Measurements from ENCODE around the gene TNFRSF18. TPM values are rescaled to one million over a fixed set of nuclear protein-coding genes. Genes with fewer than 3 reads are reported as not detected.
"Not testable (repeated sequence)": the region's sequence is repeated elsewhere in the genome, so short reads cannot be mapped to it uniquely, and the experiment has no call there.

The TNFRSF18 gene
- polyA plus RNA-seq, 6 donors from 2014 or later = 2.4 to 13.0 (median 7.9) TPM

GRCh38 chr1:1199961-1200875 lies 6.2 kb downstream of the TNFRSF18 start:
- Mint-ChIP-seq H3K27ac (peak overlapping the region; percentile 76 to 97 (median 87)), H3K4me1 (peaks cover 0 to 5% (median 3%) of the 10 kb centered on the region in 3 donors), H3K36me3 (peaks cover 1 to 3% of the 10 kb centered on the region in 2 donors), H3K4me3 (peak overlapping the region in 7 of 8 donors; percentile 44 to 79 (median 69)), H3K9me3 (peaks cover 0 to 6% (median under 1%) of the 10 kb centered on the region in 7 donors), H3K27me3 (no peaks in the 10 kb centered on the region)
- DNase-seq (no peak), ATAC-seq (ENCODE audit: low read depth in 2 of 2) (no peak)

- H3K4me3 Mint-ChIP-seq = peak overlapping the region; percentile 34 to 79 (median 62)
- H3K27me3 Mint-ChIP-seq = no peaks in the 10 kb centered on the region
- peak overlapping the region; percentile 54 to 92 (median 85) for H3K27ac Mint-ChIP-seq
- no peak for DNase-seq
- H3K36me3 Mint-ChIP-seq = peaks cover 7 to 8% of the 10 kb centered on the region in 2 donors
- H3K4me1 Mint-ChIP-seq = peaks cover 0 to 5% (median 3%) of the 10 kb centered on the region in 3 donors
- peaks cover 0 to 14% (median 7%) of the 10 kb centered on the region in 7 donors for H3K9me3 Mint-ChIP-seq
- ATAC-seq (ENCODE audit: low read depth in 2 of 2) = no peak
Measured at GRCh38 chr1:1199141-1199960, 7.0 kb downstream of the TNFRSF18 start.

GRCh38 chr1:1198423-1199140 lies 7.8 kb downstream of the TNFRSF18 start:
- Mint-ChIP-seq H3K27ac (peak overlapping the region in 4 of 6 donors; percentile 49 to 84 (median 76)), H3K27me3 (no peaks in the 10 kb centered on the region), H3K4me3 (no peak overlapping the region), H3K4me1 (peaks cover 0 to 5% (median 3%) of the 10 kb centered on the region in 3 donors), H3K9me3 (peaks cover 0 to 18% (median 9%) of the 10 kb centered on the region in 7 donors), H3K36me3 (peaks cover 7 to 8% of the 10 kb centered on the region in 2 donors)
- DNase-seq (no peak), ATAC-seq (ENCODE audit: low read depth in 2 of 2) (no peak)

- DNase-seq (no peak), ATAC-seq (ENCODE audit: low read depth in 2 of 2) (no peak)
- H3K27me3 Mint-ChIP-seq = no peaks in the 10 kb centered on the region
- no peak overlapping the region for H3K4me3 Mint-ChIP-seq
- peaks cover 0 to 5% (median 3%) of the 10 kb centered on the region in 3 donors for H3K4me1 Mint-ChIP-seq
- peaks cover 7 to 8% of the 10 kb centered on the region in 2 donors for H3K36me3 Mint-ChIP-seq
- H3K9me3 Mint-ChIP-seq = peaks cover 0 to 18% (median 9%) of the 10 kb centered on the region in 7 donors
- H3K27ac Mint-ChIP-seq = peak overlapping the region in 4 of 6 donors; percentile 48 to 84 (median 60)
Measured at GRCh38 chr1:1197551-1198422, 8.6 kb downstream of the TNFRSF18 start.

GRCh38 chr1:1197188-1197500 lies 9.2 kb downstream of the TNFRSF18 start:
- Mint-ChIP-seq H3K9me3 (peaks cover 1 to 19% (median 10%) of the 10 kb centered on the region in 7 donors), H3K27me3 (peaks cover 0 to 1% (median 0%) of the 10 kb centered on the region in 3 donors), H3K36me3 (peaks cover 8 to 11% of the 10 kb centered on the region in 2 donors), H3K4me1 (peaks cover 0 to 5% (median 3%) of the 10 kb centered on the region in 3 donors), H3K4me3 (no peak overlapping the region), H3K27ac (peak overlapping the region in 2 of 6 donors; percentile 27 to 66)
- no peak for ATAC-seq (ENCODE audit: low read depth in 2 of 2)
- DNase-seq = no peak

GRCh38 chr1:1196431-1197187 lies 9.8 kb downstream of the TNFRSF18 start:
- ATAC-seq (ENCODE audit: low read depth in 2 of 2) (no peak), DNase-seq (no peak)
- peaks cover 6 to 25% (median 15%) of the 10 kb centered on the region in 7 donors for H3K9me3 Mint-ChIP-seq
- peaks cover 0 to 7% (median 5%) of the 10 kb centered on the region in 3 donors for H3K27me3 Mint-ChIP-seq
- peaks cover 0 to 5% (median 3%) of the 10 kb centered on the region in 3 donors for H3K4me1 Mint-ChIP-seq
- H3K4me3 Mint-ChIP-seq = peak overlapping the region in 1 of 8 donors; percentile 50
- H3K36me3 Mint-ChIP-seq = peaks cover 13 to 16% of the 10 kb centered on the region in 2 donors
- peak overlapping the region in 3 of 6 donors; percentile 27 to 71 (median 66) for H3K27ac Mint-ChIP-seq

- peaks cover 6 to 28% (median 15%) of the 10 kb centered on the region in 7 donors for H3K9me3 Mint-ChIP-seq
- H3K36me3 Mint-ChIP-seq = peaks cover 13 to 19% of the 10 kb centered on the region in 2 donors
- peak overlapping the region in 1 of 6 donors; percentile 30 for H3K27ac Mint-ChIP-seq
- not testable (repeated sequence) for ATAC-seq (ENCODE audit: low read depth in 2 of 2); H3K27me3 Mint-ChIP-seq; H3K4me1 Mint-ChIP-seq; H3K4me3 Mint-ChIP-seq; DNase-seq
Measured at GRCh38 chr1:1195726-1196125, 10.7 kb downstream of the TNFRSF18 start.

- Mint-ChIP-seq H3K27ac (no peak overlapping the region), H3K4me3 (peak overlapping the region in 1 of 8 donors; percentile 42), H3K4me1 (no peaks in the 10 kb centered on the region), H3K9me3 (peaks cover 6 to 28% (median 15%) of the 10 kb centered on the region in 7 donors), H3K27me3 (peaks cover 0 to 8% (median 8%) of the 10 kb centered on the region in 3 donors), H3K36me3 (peaks cover 13 to 19% of the 10 kb centered on the region in 2 donors)
- DNase-seq (no peak), ATAC-seq (ENCODE audit: low read depth in 2 of 2) (no peak)
Measured at GRCh38 chr1:1194723-1195122, 11.7 kb downstream of the TNFRSF18 start.

- peaks cover 6 to 28% (median 16%) of the 10 kb centered on the region in 7 donors for H3K9me3 Mint-ChIP-seq
- ATAC-seq (ENCODE audit: low read depth in 2 of 2) (no peak), DNase-seq (no peak)
- no peak overlapping the region for H3K4me3 Mint-ChIP-seq
- H3K27me3 Mint-ChIP-seq = peaks cover 4 to 8% (median 8%) of the 10 kb centered on the region in 3 donors
- no peaks in the 10 kb centered on the region for H3K4me1 Mint-ChIP-seq
- peaks cover 13 to 19% of the 10 kb centered on the region in 2 donors for H3K36me3 Mint-ChIP-seq
- H3K27ac Mint-ChIP-seq = no peak overlapping the region
Measured at GRCh38 chr1:1191734-1192133, 14.7 kb downstream of the TNFRSF18 start.

GRCh38 chr1:1189111-1189510 lies 17.3 kb downstream of the TNFRSF18 start:
- no peaks in the 10 kb centered on the region for H3K4me1 Mint-ChIP-seq

GRCh38 chr1:1187938-1188337 lies 18.5 kb downstream of the TNFRSF18 start:
- no peak for ATAC-seq (ENCODE audit: low read depth in 2 of 2)
- H3K9me3 Mint-ChIP-seq = peaks cover 4 to 12% (median 6%) of the 10 kb centered on the region in 7 donors
- H3K27me3 Mint-ChIP-seq = peaks cover 4 to 15% (median 14%) of the 10 kb centered on the region in 3 donors
- no peak overlapping the region for H3K4me3 Mint-ChIP-seq
- peaks cover 6 to 11% of the 10 kb centered on the region in 2 donors for H3K36me3 Mint-ChIP-seq
- no peak for DNase-seq
- H3K4me1 Mint-ChIP-seq = peaks cover 0 to 5% (median 4%) of the 10 kb centered on the region in 3 donors
- peak overlapping the region in 1 of 6 donors; percentile 75 for H3K27ac Mint-ChIP-seq

More at GRCh38 chr1:1189111-1189510, 17.3 kb downstream of the TNFRSF18 start:
- no peak for DNase-seq
- no peak overlapping the region for H3K27ac Mint-ChIP-seq
- H3K9me3 Mint-ChIP-seq = peaks cover 4 to 12% (median 7%) of the 10 kb centered on the region in 7 donors
- no peak for ATAC-seq (ENCODE audit: low read depth in 2 of 2)
- no peak overlapping the region for H3K4me3 Mint-ChIP-seq
- H3K27me3 Mint-ChIP-seq = peaks cover 4 to 8% (median 8%) of the 10 kb centered on the region in 3 donors
- H3K36me3 Mint-ChIP-seq = peaks cover 6 to 11% of the 10 kb centered on the region in 2 donors

Measured in naive B cell (primary cell).